Erythroblast (primary cell): ENCODE results near the gene PCDHA1.

Experiments
- GATA1 ChIP-seq: IDR thresholded peaks from 2 replicates; pipeline ENCODE4 v1.6.1; 2011; ENCODE audit warnings: low read depth, mild to moderate bottlenecking, control low read depth, low read length, moderate library complexity
- POLR2A ChIP-seq: IDR thresholded peaks from 2 replicates; pipeline ENCODE4 v1.6.1; 2011; ENCODE audit warnings: mild to moderate bottlenecking, low read length

GRCh38 chr5:140986117-140986521 is 200.2 kb downstream of the PCDHA1 start:
- TF ChIP-seq POLR2A (no peak), GATA1 (no peak)
